Activated CD4-positive, alpha-beta T cell treated with anti-CD3 and anti-CD28 coated beads, Interleukin-2, Interleukin-4, amounts not matched to agents 100 ng/mL and 50 ng/mL, durations not matched to agents 16 hours and 8 hours (primary cell): Measurements from ENCODE around the gene MTUS2.

ENCODE experiments used
- DNase-seq: peaks from one replicate; pipeline ENCODE4 v3.0.0-alpha.2; 2020; ENCODE audit warnings: low spot score

MTUS2 gene

DNA sequence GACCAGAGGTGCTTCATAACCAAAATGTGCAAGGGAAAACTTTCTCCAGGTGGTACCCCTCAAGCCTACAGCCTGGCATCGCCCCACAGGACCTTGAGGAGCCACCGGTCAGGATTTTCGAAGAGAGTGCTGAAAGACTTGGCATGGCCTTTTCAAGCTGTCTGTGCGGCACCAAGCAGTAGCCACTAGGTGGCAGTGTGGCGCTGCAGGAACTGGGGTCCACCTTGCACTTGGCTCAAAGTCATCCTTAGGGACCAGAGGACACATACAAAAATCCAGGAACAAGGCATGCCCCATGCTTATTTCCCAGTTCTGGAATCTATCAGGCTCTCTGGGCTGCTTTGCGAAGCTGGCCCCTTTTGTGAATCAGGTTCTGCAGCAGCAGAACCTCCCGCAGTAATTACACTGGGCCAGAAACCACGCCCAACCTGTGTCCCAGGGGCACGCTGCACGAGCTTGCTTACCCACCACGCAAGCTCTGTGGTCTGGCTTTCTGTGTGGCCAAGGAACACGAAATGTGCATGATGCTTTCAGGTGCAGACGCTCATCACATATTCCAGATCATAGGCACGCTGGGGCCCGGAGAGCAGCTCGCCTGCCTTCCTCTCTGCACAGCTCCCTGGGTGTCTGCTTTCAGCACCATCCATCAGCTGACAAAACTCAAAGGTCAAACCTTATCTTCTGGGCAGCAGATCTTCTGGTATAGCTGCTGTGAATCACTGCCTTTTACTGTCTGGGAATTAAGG is 688.2 kb downstream of the MTUS2 start:
- peak; percentile 69 for DNase-seq

DNA sequence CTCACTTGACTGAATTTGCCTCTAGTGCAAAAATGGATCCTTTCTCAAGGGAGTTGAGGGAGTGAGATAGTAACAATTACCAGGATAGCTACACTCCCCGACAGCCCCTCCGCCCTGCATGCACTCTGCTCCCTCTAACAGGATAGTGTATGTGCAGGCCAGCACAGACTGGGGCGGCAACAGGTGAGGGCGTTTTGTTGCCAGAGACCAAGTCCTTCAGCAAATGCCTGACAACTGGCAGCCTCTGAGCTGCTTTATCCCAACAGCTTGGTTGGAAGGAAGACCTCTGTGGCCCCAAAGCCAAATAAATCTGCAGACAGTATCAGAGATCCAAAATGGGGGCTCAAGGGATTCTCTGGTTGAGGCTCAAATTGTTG is 688.7 kb downstream of the MTUS2 start:
- no peak for DNase-seq

DNA sequence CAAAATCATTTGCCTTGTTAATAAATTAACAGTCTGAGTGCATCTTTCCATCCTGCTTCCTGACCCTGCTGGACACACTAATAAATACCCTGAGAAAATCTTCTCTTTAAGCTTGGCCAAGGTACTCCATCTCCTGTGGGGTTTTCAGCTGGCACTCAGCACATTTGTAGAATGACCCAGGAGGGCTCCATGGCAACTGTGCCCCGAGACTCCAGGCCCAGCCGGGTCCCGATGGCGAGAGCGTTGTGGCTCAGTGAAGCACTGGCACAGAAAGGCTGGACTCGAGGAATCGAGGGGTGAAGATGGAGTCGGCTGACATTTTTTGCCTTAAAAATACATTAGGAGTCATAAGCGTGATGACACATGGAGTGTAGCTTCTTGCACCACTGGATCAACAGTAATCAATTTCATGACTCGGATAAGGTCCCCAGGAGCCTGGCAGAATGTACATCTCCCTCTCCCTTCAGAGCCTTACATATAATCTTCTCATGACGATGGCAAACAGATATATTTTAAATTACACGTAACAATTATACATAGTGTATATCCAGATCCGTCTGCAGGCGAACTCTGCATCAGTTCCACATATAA is 690.0 kb downstream of the MTUS2 start:
- DNase-seq: no peak

DNA sequence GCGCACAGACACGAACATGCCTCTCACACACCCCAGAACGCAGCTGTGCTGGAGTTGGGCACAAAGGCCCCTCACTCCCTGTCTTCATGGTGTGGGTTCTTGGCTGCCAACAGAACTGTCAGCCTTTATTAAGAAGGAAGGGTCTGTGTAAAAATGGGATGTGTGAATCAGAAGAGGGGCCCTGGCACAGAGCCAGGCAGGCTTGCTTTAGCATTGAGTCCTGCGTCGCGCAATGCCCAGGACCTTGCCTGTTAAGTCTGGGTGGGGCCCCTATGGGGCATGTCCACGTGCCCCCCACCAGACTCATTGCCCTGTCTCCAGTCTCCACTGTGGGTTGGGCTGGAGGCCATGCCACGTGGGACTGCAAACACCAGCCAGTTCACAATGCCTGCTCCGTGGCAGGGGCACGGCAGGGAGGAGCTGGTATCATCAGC is 690.5 kb downstream of the MTUS2 start:
- DNase-seq: no peak

DNA sequence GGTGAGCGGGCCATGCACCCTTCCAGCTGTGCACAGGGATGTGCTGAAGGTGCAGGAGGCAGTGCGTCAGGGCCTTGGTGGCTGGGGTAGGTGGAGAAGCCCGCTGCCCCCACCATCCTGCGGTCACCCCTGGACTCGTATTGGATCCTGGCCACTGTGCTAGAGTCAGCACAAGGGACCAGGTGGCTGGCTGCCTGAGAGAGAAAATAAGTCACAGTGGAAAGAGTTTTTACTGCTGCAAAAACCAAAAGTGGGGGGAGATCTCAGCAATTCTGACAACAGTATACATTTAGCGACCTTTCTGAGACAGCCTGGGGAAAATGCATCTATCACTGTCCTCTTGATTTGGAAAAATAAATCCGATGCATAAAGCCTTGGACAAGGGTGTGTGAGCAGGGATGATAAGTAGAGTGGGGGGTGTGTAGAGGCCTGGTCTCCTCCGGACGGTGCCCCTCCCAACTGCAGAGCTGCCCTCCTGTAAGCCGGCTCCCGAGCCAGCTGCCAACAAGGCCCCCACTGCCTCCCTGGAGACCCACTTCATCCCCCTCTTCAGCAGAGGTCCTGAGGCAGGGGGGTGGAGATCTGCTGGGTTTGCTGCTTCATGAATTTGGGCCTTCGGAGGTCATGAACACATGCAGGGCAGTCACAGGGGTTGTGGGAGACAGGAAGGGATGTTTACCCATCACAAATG is 691.1 kb downstream of the MTUS2 start:
- no peak for DNase-seq

DNA sequence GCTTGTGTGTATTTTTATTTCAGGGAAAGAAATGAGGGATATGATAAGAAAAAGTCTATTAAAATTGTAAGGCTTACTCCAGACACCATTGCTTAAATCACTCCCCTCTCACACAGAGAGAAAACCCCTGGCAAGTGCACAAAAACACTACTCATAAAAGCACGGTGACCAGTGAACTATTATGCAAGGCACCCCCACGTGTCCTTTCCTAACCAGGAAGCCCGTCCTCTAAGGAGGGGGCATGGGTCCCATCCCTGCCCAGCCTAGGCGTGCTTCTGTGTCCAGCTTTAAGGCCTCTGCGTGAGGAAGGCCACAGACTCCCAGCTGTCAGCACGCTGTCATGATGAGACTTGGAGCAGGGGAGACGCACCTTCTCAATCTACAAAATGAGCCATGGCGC is 691.8 kb downstream of the MTUS2 start:
- no peak for DNase-seq

DNA sequence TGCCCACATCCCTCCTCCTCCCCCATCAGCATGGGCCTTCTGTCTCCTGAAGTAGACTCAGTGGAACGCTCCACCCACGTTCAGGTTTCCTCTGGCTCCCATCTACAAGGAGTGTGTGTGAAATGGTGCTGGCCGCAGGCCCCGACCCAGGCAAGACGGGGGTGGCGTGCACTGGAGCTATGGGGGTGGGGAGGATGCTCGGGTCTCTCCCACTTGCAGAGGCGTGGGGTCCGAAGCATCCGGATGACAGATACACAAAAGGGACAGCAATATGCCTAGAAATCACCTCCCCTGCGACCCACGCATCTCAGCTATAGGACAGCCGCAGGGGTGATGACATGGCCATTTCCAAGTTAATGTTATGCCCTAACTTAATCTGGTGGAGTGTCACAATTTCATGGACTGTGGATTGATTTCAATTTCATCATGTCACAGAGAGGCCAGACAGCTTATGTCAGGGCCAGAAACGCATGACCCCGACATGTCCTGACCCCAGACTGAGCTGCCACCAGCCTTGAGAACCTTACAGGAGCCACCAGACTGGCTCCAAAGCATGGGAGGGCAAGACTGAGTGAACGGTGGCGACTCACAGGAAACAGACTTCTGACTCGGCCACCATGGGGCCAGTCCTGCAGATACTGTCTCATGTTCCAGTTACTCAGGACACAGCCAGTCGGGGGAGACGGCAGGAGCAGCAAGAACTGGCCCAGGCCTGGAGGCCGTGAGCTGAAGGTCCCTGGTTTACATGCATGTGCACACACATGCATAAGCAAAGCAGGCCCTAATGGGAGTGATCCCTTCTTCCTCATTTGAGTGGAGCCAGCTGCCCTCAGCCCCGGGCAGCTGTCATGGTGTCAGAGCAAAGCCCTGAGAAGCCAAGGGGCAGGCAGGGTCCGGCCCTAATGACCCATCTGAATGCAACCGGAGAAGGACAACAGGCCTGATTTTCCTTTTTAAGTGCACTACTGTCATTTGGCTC is 693.2 kb downstream of the MTUS2 start:
- no peak for DNase-seq

DNA sequence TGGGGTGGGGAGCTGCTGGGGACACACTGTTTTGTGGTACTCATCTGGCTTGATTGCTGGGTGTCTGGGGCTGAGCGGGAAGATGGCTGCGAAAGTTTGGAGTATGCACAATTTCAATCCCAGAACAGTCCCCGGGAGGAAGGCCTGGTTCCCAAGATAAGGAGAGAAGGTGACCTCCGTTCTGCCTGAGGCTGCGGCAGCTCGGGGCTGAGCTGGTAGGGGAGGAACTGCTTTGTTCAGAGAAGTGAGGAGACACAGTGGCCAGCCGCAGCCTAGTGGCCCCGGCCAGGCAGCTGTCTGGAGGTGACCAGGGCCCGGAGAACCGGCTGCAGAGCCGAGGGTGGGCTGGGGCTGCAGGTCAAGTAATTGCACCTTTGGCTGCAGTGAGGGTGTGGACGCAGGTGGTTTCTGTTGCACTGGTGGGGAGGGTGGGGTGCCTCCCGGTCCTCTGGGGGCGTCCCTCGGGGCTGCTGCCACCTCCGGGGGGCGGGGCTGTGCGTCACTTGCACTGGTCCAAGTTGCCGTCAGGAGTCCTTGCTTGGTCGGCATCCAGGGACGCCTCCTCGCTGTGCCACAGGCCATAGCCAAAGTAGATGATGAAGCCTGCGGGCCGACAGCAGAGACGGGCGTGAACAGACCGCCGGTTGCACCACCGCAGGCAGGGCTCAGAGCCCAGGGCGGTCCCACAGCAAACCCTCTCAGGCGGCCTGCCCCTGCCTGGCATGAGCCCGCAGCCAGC is 694.0 kb downstream of the MTUS2 start:
- DNase-seq: no peak

DNA sequence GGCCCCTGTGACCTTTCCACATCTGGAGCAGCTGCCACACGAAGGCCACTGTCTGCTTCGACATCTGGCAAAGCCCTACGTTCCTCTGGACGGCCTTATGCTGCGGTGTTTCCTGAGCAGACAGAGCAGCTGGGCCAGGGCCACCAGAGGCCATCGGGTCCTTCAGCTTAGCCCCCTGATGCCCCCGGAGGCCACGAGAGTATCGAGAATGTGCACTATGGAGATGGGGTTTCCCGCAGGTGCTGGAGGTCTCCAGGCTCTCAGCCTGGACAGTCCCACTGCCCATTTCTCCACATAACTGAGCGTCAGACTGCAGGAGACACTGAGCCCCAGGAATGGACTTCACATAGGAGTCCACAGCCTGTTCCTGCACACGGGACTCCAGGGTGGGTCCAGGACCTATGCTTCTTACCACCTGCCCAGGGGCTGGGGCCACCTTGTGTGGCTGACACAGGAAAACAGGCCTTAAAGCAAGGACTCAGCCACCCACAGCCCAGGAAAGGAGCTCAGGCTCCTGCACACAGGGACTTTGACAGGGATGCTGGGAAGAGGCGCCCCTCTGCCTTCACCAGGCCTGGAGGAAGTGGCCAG is 694.7 kb downstream of the MTUS2 start:
- DNase-seq: no peak

DNA sequence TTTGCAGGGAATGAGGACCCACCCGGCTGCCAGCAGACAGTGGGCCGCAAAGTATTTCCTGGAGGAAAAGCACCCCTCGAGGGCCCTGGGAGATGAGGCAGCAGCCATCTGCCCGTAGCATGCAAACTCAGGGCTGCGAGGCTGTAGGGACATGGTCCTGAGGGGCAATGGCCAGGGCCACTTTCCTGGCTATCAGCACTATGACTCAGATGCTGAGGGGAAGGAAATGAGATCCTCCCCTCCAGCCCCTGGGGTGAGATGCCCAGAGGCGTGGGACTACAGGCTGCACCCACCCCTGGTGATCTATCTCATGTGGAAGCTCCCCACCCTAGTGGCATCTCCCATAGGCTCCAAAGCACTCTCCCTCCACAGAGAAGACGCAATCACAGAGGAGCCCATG is 695.2 kb downstream of the MTUS2 start:
- DNase-seq: no peak

DNA sequence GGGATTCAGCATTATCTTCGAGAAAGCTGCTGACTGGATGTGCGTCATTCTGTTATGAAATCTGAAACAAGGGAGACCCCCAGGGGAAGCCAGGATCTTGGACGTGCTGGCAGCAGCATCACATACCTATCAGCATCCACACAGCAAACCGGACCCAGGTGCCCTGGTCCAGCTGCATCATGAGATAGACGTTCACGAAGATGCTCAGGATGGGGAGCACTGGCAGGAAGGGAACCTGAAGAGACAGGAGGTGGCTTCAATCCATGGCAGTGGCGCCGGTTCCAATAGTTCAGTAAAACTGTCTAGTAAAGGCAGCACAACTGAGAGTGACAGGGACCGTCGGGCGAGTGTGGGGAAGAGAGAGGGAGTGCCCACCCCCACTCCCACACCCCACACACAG is 695.9 kb downstream of the MTUS2 start:
- DNase-seq: no peak

DNA sequence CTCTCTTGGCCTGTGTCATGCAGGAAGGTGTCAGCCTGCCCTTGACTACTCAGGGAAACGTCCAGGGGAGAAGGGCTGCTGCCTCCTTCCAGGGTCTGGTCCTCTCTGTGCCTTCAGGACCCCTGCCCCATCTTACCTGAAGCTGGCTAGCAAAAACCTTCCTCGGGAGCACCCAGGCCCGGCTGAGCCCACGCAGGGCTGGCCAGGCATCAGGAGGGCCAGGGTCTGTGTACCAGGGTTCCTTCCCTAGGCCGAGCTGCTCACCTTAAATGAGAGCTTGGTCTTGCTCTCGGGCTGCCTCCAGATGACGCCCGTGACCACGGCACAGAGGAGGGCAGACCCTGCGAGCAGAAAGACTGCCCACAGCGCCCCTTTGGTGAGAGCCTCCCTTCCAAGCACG is 696.7 kb downstream of the MTUS2 start:
- DNase-seq: no peak

DNA sequence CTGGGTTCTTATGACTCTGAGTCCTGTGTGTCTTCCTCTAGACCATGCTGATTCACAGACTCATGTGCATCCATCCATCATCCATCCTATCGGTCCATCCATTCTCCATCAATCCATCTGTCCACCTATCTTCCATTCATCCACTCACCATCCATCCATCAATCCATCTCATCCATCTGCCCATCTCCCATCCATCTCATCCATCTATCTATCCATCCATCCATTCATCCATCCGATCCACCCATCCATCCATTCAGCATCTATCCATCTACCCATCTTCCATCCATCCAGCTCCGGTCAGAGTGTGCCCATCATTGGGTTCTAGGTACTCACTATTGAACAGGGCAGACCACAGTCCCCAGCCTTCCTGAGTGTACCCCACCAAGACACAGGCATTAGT is 699.8 kb downstream of the MTUS2 start:
- no peak for DNase-seq

DNA sequence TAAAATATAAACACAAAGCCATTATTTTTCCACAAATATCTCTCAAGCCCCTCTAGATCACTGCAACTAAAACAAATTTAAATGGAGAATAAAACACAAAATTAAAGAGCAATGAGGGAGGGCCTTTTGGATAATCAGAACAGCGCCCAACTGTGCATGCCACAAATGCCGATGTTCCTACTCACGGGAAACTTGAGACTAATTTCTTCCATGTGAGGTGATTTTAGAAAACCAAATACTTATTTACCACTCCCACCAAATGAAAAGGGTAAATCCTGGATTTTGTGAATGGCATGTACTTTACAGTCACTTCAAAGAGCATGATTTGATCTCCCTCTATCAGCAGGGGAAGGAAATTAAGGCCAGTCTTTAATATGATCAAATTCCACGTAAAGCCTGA is 700.5 kb downstream of the MTUS2 start:
- no peak for DNase-seq

DNA sequence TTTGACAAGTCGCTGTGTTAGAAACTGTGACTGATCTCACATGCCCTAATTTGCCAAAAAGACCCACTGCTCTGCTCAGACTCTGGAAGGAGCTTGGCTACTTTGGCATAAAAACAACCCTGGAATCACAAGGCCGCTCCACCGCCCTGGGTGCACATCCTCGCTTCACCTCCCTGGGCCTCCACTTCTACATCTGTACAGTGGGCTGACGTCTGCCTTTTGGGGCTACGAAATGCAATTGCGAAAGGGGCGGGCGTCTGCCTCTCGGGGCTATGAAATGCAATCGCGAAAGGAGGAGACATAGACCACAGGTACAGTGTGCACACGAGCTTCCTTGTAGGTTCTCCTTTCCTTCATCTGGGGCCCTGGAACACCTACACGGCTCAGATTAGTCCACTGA is 701.2 kb downstream of the MTUS2 start:
- DNase-seq: no peak

DNA sequence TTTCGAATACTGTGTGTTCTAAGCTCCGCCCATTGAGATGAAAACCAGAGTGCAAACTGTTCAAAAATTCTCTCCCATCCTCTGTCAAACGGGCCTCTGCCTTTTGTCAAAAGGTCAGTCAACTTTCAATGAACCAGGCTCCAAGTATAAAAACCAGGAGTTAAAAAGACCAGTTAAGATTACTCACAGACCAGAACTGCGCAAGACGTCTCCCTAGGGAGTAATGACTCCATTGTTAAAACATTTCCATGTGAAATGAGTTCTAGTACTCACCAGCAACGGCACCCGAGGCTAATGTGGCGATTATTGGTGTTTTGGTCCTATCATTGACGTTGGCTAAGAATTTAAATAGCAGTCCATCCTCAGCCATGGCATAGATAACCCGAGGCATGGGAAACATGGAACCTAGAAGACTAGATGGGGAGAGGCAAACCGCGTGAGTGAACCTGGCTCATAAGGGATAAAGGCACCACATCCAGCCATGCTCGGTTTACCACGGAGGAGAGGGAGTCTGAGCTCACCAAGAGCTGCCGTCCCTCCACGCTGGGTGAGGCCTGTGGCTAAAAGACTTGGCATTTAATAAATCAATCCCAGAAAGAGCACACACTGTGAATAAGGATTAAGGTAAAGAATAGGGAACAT is 702.0 kb downstream of the MTUS2 start:
- no peak for DNase-seq

DNA sequence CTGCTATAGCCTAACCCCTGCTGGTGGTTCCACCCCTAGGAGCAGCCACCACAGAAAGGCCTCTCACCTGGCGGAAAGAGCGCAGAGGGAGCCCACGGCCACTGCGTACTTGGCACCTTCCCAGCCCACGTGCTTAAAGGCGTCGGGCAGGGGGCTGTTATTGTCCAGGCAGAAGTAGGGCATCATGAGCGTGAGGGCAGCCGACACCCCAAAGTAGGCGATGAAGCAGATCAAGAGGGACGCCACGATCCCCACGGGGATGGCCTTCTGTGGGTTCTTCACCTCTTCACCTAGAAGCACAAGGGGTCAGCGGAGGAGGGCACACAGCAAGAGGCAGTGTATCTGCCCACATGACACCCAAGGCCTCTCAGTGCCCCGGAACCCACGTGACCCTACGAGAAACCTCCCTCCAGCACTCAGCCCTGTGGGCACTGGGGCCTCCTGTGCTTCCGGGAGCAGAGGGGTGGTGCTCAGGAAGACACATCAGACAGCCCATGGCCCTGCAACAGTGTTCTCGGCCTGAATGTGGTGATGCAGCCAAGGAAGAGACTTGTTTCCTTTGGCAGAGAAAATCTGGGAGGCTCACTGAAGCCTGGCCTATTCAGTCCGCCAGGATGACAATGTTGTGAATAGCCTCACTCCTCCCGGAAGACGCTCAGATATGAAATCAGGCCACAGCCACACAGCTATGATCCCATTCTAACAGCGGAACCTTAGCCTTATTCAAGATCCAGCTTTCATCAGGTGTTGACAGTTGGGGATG is 703.2 kb downstream of the MTUS2 start:
- no peak for DNase-seq

DNA sequence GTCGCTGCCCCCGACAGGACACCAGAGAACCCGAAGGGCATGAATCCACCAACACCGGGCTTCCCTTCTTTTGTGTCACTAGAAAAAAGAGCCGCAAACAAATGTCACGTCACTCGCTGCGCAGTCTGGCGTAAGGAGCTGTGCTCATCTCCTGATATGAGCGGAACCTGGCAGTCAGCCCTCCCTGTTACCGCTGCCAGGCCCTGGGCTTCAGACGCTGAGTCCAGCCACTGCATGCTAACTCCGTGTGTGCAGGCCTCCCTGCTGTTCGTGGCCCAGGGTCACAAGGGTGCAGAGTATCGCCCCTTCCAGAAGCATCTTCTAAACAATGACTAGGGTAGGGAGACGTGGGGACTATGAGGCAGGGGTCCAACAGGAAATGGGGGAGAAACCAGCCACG is 704.0 kb downstream of the MTUS2 start:
- DNase-seq: no peak

DNA sequence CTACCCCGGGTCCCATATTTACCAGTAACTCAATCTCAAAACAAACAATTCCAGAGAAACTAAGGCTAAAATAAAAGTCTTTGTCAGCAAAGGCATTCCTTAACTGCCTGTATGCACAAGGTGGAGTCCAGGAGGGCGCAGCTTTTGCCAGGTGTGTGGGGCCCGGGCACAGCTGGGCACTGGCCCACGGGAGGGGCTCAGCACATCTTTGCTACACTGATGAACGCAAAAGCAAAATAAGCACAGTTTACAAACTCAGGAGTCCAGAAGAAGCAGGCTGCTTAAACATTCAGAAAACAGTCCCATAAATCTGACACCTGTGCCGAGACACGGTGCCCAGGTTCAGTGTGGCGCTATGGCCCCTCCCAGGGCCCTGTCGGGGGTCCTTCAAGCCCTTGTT is 704.5 kb downstream of the MTUS2 start:
- DNase-seq: no peak

DNA sequence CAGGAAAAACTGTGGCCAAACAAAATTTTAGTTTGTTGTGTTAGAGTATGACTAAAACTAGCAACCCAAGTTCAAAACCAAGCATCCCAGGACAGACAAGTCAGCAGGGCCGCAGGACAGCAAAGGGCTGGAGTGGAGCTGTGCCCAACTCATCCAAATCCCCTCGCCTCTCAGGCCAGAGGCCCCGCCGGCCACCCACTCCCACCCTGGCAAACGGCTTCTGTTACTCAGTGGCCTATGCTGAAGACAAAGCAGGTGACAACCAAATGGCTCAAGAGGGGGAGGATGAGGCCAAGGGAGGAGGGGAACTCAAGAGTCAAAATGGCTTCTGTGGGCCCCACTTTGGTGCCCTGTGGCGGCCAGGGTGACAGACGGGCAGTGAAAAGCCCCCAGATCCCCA is 705.6 kb downstream of the MTUS2 start:
- DNase-seq: no peak
